SK-N-SH (cell line): ENCODE data around the gene IQGAP2.

Experiments
- TCF12 ChIP-seq: IDR thresholded peaks from 2 replicates; pipeline ENCODE4 v1.4.0; 2012
- TF ChIP-seq, protein P1 (sequence below): fragments of 200-600 bp; sonication (generic); IDR thresholded peaks from 2 replicates; pipeline ENCODE4 v1.6.1; 2017; ENCODE audit warnings: antibody characterized with exemption, mild to moderate bottlenecking, moderate library complexity
- TF ChIP-seq, protein P2 (sequence below): IDR thresholded peaks from 2 replicates; pipeline ENCODE4; 2012
- TF ChIP-seq, protein P3 (sequence below): fragments of 150-350 bp; IDR thresholded peaks from 2 replicates; pipeline ENCODE4 v1.6.1; 2016; ENCODE audit warnings: mild to moderate bottlenecking, low read depth, low read length
- TF ChIP-seq, protein P4 (sequence below): fragments of 150-350 bp; IDR thresholded peaks from 2 replicates; pipeline ENCODE4 v1.6.1; 2017; ENCODE audit warnings: antibody characterized with exemption, low read length, low read depth, borderline replicate concordance

DNA sequence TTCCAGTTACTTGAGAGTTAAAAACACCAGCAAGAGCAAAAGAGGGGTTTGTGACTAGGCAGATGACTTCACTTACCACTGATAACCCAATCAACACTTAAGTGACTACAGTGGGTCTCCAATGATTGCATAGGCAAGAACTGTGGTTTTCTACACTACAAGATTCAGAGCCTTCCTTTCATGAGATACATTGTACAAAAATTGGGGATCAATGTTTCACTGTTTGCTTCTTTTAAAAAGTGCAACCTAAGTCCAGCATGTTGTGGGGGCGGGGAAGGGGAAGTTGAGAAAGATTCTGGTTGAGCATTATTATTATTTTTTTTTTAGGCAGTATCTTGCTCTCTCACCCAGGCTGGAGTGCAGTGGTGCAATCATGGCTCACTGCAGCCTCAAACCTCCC, 3.6 kb downstream of the IQGAP2 start:
- TF ChIP-seq, protein P1, sequence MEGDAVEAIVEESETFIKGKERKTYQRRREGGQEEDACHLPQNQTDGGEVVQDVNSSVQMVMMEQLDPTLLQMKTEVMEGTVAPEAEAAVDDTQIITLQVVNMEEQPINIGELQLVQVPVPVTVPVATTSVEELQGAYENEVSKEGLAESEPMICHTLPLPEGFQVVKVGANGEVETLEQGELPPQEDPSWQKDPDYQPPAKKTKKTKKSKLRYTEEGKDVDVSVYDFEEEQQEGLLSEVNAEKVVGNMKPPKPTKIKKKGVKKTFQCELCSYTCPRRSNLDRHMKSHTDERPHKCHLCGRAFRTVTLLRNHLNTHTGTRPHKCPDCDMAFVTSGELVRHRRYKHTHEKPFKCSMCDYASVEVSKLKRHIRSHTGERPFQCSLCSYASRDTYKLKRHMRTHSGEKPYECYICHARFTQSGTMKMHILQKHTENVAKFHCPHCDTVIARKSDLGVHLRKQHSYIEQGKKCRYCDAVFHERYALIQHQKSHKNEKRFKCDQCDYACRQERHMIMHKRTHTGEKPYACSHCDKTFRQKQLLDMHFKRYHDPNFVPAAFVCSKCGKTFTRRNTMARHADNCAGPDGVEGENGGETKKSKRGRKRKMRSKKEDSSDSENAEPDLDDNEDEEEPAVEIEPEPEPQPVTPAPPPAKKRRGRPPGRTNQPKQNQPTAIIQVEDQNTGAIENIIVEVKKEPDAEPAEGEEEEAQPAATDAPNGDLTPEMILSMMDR = no peak
- TF ChIP-seq TCF12 = no peak
- TF ChIP-seq, protein P2, sequence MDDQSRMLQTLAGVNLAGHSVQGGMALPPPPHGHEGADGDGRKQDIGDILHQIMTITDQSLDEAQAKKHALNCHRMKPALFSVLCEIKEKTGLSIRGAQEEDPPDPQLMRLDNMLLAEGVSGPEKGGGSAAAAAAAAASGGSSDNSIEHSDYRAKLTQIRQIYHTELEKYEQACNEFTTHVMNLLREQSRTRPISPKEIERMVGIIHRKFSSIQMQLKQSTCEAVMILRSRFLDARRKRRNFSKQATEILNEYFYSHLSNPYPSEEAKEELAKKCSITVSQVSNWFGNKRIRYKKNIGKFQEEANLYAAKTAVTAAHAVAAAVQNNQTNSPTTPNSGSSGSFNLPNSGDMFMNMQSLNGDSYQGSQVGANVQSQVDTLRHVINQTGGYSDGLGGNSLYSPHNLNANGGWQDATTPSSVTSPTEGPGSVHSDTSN = no peak
- TF ChIP-seq, protein P3, sequence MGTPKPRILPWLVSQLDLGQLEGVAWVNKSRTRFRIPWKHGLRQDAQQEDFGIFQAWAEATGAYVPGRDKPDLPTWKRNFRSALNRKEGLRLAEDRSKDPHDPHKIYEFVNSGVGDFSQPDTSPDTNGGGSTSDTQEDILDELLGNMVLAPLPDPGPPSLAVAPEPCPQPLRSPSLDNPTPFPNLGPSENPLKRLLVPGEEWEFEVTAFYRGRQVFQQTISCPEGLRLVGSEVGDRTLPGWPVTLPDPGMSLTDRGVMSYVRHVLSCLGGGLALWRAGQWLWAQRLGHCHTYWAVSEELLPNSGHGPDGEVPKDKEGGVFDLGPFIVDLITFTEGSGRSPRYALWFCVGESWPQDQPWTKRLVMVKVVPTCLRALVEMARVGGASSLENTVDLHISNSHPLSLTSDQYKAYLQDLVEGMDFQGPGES = no peak
- TF ChIP-seq, protein P4, sequence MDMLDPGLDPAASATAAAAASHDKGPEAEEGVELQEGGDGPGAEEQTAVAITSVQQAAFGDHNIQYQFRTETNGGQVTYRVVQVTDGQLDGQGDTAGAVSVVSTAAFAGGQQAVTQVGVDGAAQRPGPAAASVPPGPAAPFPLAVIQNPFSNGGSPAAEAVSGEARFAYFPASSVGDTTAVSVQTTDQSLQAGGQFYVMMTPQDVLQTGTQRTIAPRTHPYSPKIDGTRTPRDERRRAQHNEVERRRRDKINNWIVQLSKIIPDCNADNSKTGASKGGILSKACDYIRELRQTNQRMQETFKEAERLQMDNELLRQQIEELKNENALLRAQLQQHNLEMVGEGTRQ = no peak
